ENCODE data around the gene LRP8. TPM values are rescaled to one million over a fixed set of nuclear protein-coding genes. Genes with fewer than 3 reads are reported as not detected.

The LRP8 gene
- total RNA-seq, 1 experiment from 2014 or later: 28.6 TPM

DNA sequence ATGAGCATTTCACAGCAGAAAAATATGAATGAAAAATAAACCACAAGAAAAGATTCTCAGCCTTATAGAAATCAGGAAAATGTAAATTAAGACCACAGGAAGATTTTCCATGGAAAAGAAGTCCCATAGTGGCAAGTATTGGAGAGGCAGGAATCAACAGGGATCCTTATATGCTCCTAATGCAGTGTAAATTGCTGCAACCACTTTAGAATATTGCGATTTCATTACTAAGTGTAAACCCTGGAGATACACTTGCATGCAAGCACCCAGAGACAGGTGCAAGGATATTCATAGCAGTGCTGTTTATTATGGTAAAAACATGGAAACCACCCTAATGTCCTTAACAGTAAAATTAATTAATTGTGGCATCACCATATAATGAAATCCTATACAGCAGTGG, 10.6 kb upstream of the LRP8 start:
- BruUV-seq (replicated peaks): no TSS peak

DNA sequence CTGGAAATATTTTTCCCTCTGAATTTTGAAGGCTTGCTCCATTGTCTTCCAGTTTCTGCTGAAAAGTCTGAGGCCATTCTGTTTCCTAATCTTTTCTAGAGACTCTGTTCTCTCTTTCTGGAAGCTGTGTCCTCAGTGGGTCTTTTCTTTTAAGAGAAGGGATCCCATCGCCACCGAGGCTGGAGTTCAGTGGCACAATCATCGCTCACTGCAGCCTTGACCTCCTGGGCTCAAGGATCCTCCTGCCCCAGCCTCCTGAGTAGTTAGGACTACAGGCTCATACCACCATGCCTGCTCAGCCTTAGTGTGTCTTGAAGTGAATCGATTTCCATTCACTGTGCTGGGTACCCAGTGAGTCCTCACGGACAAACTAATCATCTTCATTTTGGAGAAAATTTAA, 9.6 kb upstream of the LRP8 start:
- intact Hi-C loops (cut with micrococcal nuclease; ENCODE audit: unreplicated experiment): no loop called here
- CTCF ChIA-PET: no interaction called here

More for the DNA sequence above, 10.6 kb upstream of the LRP8 start:
- no peak for DNase-seq (ENCODE audit: low read depth, low spot score)
- no peak for ATAC-seq
- Histone ChIP-seq H3K36me3 (ENCODE audit: control insufficient read depth, insufficient read depth, low read length) (no peaks in the 10 kb centered on the region), H3K27ac (ENCODE audit: low read length) (no peak overlapping the region), H3K27me3 (ENCODE audit: control insufficient read depth, insufficient read depth, low read length) (peaks cover 5% of the 10 kb centered on the region), H3K9me3 (ENCODE audit: control insufficient read depth, insufficient read depth, low read depth, low read length) (no peaks in the 10 kb centered on the region), H3K4me1 (ENCODE audit: control insufficient read depth, insufficient read depth, low read length) (no peaks in the 10 kb centered on the region), H3K4me3 (ENCODE audit: low read depth in 2 of 2, low read length in 2 of 2) (no peak overlapping the region)
- TF ChIP-seq, protein P1, sequence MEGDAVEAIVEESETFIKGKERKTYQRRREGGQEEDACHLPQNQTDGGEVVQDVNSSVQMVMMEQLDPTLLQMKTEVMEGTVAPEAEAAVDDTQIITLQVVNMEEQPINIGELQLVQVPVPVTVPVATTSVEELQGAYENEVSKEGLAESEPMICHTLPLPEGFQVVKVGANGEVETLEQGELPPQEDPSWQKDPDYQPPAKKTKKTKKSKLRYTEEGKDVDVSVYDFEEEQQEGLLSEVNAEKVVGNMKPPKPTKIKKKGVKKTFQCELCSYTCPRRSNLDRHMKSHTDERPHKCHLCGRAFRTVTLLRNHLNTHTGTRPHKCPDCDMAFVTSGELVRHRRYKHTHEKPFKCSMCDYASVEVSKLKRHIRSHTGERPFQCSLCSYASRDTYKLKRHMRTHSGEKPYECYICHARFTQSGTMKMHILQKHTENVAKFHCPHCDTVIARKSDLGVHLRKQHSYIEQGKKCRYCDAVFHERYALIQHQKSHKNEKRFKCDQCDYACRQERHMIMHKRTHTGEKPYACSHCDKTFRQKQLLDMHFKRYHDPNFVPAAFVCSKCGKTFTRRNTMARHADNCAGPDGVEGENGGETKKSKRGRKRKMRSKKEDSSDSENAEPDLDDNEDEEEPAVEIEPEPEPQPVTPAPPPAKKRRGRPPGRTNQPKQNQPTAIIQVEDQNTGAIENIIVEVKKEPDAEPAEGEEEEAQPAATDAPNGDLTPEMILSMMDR (IDR thresholded peaks at IDR 0.05): no peak
- TF ChIP-seq, protein P2, sequence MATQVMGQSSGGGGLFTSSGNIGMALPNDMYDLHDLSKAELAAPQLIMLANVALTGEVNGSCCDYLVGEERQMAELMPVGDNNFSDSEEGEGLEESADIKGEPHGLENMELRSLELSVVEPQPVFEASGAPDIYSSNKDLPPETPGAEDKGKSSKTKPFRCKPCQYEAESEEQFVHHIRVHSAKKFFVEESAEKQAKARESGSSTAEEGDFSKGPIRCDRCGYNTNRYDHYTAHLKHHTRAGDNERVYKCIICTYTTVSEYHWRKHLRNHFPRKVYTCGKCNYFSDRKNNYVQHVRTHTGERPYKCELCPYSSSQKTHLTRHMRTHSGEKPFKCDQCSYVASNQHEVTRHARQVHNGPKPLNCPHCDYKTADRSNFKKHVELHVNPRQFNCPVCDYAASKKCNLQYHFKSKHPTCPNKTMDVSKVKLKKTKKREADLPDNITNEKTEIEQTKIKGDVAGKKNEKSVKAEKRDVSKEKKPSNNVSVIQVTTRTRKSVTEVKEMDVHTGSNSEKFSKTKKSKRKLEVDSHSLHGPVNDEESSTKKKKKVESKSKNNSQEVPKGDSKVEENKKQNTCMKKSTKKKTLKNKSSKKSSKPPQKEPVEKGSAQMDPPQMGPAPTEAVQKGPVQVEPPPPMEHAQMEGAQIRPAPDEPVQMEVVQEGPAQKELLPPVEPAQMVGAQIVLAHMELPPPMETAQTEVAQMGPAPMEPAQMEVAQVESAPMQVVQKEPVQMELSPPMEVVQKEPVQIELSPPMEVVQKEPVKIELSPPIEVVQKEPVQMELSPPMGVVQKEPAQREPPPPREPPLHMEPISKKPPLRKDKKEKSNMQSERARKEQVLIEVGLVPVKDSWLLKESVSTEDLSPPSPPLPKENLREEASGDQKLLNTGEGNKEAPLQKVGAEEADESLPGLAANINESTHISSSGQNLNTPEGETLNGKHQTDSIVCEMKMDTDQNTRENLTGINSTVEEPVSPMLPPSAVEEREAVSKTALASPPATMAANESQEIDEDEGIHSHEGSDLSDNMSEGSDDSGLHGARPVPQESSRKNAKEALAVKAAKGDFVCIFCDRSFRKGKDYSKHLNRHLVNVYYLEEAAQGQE (IDR thresholded peaks at IDR 0.05; ENCODE audit: insufficient read depth in 1 of 2, low read depth in 2 of 2, low read length in 1 of 2): no peak
- TF ChIP-seq TCF7L2 (IDR thresholded peaks at IDR 0.05; ENCODE audit: low read depth, low read length): no peak
- no peak for TF ChIP-seq SIN3A (IDR thresholded peaks at IDR 0.05; ENCODE audit: borderline replicate concordance, insufficient read depth, low read depth, low read length)
- no peak for TF ChIP-seq POLR2AphosphoS5 (IDR thresholded peaks at IDR 0.05; ENCODE audit: low read depth, low read length)
- ChIA-PET POLR2A (no interaction called here), CTCF (no interaction called here)
- intact Hi-C loops (cut with micrococcal nuclease; ENCODE audit: unreplicated experiment): no loop called here
- in situ Hi-C loops (cut with HindIII; ENCODE audit: low pct_unique_long_range_greater_than_20kb, low sequenced_read_pairs): no loop called here

More for the DNA sequence above, 9.6 kb upstream of the LRP8 start:
- in situ Hi-C loops (cut with HindIII; ENCODE audit: low pct_unique_long_range_greater_than_20kb, low sequenced_read_pairs): no loop called here
- no peak overlapping the region for H3K27ac ChIP-seq (ENCODE audit: low read length)
- H3K9me3 ChIP-seq (ENCODE audit: control insufficient read depth, insufficient read depth, low read depth, low read length): no peaks in the 10 kb centered on the region
- no peak overlapping the region for H3K4me3 ChIP-seq (ENCODE audit: low read depth in 2 of 2, low read length in 2 of 2)
- ATAC-seq (no peak), DNase-seq (ENCODE audit: low read depth, low spot score) (no peak)
- BruUV-seq (replicated peaks): no TSS peak
- no peaks in the 10 kb centered on the region for H3K4me1 ChIP-seq (ENCODE audit: control insufficient read depth, insufficient read depth, low read length)
- POLR2A ChIA-PET: no interaction called here
- no peaks in the 10 kb centered on the region for H3K36me3 ChIP-seq (ENCODE audit: control insufficient read depth, insufficient read depth, low read length)
- no peak for TF ChIP-seq POLR2AphosphoS5 (IDR thresholded peaks at IDR 0.05; ENCODE audit: low read depth, low read length)
- TF ChIP-seq SIN3A (IDR thresholded peaks at IDR 0.05; ENCODE audit: borderline replicate concordance, insufficient read depth, low read depth, low read length): no peak
- TF ChIP-seq, protein P1 (IDR thresholded peaks at IDR 0.05): no peak
- TF ChIP-seq TCF7L2 (IDR thresholded peaks at IDR 0.05; ENCODE audit: low read depth, low read length): no peak
- TF ChIP-seq, protein P2 (IDR thresholded peaks at IDR 0.05; ENCODE audit: insufficient read depth in 1 of 2, low read depth in 2 of 2, low read length in 1 of 2): no peak
- peaks cover 5% of the 10 kb centered on the region for H3K27me3 ChIP-seq (ENCODE audit: control insufficient read depth, insufficient read depth, low read length)
